ENCODE measurements around the gene JAK2.

- TF ChIP-seq ZNF384 (IDR thresholded peaks at IDR 0.05): no peak
- no peak for TF ChIP-seq LEF1 (IDR thresholded peaks at IDR 0.05; ENCODE audit: borderline replicate concordance)
- TF ChIP-seq NFRKB (IDR thresholded peaks at IDR 0.05): no peak
- no peak for TF ChIP-seq PKNOX1 (IDR thresholded peaks at IDR 0.05)
- no peak for TF ChIP-seq HDGF (IDR thresholded peaks at IDR 0.05; ENCODE audit: borderline replicate concordance)
- TF ChIP-seq FOXM1 (IDR thresholded peaks at IDR 0.05; ENCODE audit: borderline replicate concordance): no peak
These were observed 87.8 kb downstream of the JAK2 start for GRCh38 chr9:5072871-5073270.

All from HEK293T (cell line).